T-helper 1 cell treated with Interleukin-12 subunit alpha and Interleukin-12 subunit beta and Interleukin-4 antibody, amounts not matched to agents 30 ng/mL and 1 ng/mL, for 36 hours (primary cell): ENCODE data around the gene FAM118A. TPM values are rescaled to one million over a fixed set of nuclear protein-coding genes. Genes with fewer than 3 reads are reported as not detected.
"Not testable (repeated sequence)": the region's sequence is repeated elsewhere in the genome, so short reads cannot be mapped to it uniquely, and the experiment has no call there.

Experiments
- intact Hi-C: fragments of 100-400 bp; cut with micrococcal nuclease; formaldehyde crosslinking; loops from one replicate; pipeline ENCODE4 v1.15.1; 2024
- total RNA-seq: library from RNA; stranded (reverse); gene quantifications from 2 replicates; pipeline ENCODE4 v1.2.3, GENCODE V29; 2022

Gene FAM118A
- total RNA-seq, 1 donor from 2014 or later: 47.0 TPM

DNA sequence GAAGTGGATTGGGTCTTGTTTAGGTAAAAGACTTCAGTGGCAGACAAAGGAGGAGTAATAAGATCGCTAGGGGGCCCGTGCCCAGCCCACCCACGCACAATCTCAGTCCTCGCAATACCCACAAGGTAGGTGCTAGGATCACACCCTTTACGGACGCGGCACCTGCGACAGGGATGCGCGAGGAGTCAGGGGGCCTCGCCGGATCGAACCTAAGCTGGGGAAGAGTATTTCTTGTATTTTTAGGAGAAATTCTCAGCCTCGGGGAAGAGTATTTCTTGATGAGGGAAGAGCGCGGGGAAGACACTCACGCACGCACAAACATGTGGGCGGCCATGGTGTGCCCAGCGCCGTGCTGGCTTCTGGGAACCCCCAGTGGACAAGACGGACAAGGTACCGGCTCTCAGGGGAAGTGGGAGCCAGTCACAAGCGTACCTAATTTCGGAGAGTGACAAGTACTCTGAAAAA, 745 bp upstream of the FAM118A start:
- intact Hi-C loops: loop anchor here (1.0 to 2.0 kb wide), 7 partner anchors 9 to 726 kb away; no protein-coding TSS in a partner anchor

DNA sequence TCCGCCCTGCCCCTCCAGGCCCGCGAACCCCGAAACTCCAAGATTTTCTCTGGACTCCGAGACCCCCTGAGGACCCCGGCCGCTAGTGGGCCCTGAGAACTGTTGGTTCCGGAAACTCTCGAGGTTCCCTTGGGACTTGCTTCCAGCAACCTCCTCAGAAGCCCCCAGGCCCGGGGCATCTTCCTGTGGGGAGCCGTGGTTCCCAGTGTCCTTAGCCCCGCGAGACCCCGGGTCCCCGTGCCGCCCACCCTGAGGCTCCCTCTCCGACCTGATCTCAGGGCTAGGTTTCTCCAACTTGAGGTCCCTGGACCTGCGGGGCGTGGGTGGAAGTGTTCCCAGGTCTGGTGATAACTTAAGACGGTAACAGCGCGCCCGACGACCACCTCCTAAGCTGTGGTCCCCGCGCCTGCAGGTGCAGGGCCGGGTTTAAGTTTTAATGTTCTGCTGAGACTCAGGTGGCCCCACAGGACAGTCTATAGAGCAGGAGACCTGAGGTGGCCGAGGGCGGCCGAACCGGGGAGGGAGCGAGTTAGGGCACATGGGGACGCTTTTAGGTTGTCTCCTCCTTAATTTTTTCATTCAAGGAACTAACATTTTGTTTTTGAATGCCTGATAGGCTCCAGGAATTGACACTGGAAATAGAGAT, 720 bp downstream of the FAM118A start:
- intact Hi-C loops: no loop called here

DNA sequence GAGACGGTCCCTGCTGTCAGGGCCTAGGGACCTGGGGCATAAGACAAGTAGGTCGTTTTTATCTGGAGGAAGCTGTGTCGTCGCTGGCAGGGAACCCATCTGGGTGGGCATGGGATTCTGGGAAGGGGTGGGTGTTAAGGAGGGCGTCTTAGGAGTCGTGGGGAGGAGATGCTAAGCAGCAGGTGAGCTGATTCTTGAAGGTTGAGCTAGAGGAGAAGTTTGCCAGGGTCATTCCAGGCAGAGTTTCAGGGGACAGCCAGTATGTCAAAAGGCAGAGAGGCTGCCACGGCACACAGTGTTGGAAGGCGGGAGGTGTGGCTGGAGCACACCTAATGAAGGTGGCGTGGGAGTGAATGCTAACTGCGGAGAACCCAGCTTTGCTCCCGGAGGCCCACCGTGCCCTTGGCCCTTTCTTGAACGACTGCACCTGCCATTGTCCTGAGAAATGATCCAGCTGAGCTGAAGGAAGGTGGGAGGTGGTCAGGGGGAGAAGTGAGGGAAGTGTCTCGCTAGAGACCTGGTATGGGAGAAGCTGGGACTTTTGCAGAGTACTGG, 1.3 kb downstream of the FAM118A start:
- intact Hi-C loops: no loop called here

GRCh38 chr22:45312415-45312814, 2.7 kb downstream of the FAM118A start:
- intact Hi-C loops: no loop called here

DNA sequence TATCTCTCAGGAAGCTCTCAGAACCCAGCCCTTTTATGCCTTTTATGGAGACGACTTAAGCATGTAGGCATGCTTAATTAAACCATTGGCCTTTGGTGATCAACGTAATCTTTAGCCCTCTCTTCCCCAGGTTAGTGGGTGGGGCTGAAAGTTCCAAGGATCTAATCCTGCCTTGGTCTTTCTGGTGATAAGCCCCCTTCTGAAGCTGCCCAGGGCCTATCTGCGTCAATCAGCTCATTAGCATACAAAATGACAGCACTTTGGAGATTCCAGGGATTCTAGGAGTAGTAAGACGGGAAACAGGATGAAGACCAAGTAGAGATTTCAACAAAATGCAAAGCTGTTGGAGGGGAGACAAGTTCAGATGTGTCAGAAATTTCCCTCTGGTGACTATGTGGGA, 3.1 kb downstream of the FAM118A start:
- intact Hi-C loops: no loop called here

DNA sequence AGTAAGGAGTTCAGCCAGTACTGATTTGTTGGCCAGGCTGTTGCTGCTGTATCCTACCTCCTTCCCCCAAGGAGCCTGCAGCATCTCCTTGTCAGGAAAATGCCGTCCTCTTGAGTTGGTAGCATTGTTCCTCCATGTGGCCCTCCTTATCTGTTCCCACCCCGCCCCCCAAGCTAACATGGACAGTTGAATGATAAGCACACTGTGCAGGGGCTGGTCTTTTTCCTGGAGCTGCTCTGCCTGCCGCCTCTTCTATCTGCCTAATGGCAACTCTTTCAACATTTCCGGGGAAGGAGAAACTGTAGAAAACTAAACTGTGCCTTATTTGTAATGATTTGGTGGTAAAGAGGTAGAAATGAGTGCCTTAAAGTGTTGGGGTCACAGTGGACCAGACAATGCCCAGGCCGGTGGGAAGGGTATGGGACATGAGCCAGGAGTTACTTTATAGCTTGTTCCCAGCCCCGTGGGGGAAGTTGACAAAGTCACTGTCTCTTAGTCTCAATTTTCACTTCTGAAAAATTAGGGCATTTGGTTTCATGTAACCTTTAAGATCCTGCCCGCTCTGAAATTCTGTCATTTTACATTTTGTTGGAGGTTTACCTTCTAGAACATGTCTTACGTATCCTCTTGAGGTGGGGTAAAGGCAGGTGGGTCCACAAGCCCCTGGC, 4.5 kb downstream of the FAM118A start:
- intact Hi-C loops: no loop called here

GRCh38 chr22:45314786-45315185, 5.1 kb downstream of the FAM118A start:
- intact Hi-C loops: no loop called here

- intact Hi-C loops: no loop called here
Observed at GRCh38 chr22:45316796-45317526, 7.2 kb downstream of the FAM118A start.

- intact Hi-C loops: loop anchor here (1.0 to 2.0 kb wide), 6 partner anchors 8 to 719 kb away; partner anchors contain the start of genes FAM118A, KIAA0930, NUP50 and RIBC2
Observed at GRCh38 chr22:45317551-45318167, 7.9 kb downstream of the FAM118A start.

- intact Hi-C loops: loop anchor here (1.0 to 2.0 kb wide), 6 partner anchors 9 to 718 kb away; partner anchors contain the start of genes FAM118A, KIAA0930, NUP50 and RIBC2
Observed at GRCh38 chr22:45318168-45318557, 8.4 kb downstream of the FAM118A start.

DNA sequence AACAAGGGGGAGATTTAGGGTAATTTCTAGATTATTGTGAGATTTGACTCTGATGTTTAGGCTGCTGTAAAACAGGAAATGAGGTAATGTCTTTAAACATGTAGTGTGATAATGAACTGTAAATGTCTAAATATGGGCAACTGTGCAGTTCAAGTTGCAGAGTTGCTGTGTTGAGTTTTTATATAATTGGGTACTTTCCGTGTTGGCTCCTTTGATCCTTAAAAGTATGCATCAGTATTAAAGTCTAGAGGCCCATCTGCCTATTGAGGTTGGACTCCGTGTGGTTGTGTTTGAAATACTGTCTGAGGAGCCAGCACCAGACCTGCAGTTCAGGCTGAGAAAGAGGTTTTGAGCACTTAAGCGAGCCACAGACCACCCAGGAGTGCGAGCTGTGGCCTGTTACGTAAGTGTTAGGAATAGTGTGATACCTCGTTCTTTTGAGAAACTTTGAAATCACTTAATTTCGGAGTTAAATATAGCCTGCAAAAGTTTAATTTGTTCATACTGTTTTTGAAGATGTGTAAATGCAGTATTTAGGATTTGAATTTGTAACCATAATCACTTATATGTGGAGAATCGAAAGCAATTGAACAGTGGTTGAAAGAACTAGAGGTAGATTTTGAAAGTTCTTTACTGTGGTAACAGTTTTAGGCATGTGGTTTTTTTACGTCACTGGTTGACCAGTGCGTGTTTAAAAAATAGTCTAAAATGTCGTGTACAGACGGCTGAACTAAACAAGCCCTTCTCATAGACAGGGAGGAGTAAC, 9.0 kb downstream of the FAM118A start:
- intact Hi-C loops: loop anchor here (1.0 to 2.0 kb wide), 7 partner anchors 9 to 718 kb away; partner anchors contain the start of genes FAM118A, KIAA0930, NUP50 and RIBC2

- intact Hi-C loops: loop anchor here (1.0 to 2.0 kb wide), 2 partner anchors 50 to 79 kb away; partner anchors contain the start of gene KIAA0930
Observed at GRCh38 chr22:45319324-45319685, 9.6 kb downstream of the FAM118A start.

DNA sequence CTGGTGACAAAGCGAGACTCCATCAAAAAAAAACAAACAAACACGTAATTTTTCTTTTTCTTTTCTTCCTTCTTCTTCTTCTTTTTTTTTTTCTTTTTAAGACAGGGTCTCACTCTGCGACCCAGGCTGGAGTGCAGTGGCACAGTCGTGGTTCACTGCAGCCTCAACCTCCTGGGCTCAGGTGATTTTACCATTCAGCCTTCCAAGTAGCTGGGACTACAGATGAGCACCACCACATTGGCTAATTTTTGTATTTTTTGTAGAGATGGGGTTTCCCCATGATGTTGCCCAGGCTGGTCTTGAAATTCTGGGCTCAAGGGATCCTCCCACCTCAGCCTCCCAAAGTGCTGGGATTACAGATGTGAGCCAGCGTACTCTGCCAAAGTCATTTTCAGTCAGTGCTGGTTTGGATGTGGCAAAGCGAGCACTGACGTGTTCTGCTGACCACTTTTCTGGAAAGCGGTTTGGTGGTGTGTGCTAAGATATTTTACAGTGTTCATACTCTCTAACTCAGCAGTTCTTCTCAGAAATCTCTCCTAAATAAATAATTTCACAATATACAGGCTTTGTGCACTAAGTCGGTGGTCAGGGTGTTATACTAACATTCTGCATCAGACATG, 10.7 kb downstream of the FAM118A start:
- intact Hi-C loops: no loop called here

GRCh38 chr22:45321827-45322226, 12.1 kb downstream of the FAM118A start:
- intact Hi-C loops: no loop called here

GRCh38 chr22:45322873-45323525, 13.3 kb downstream of the FAM118A start:
- intact Hi-C loops: no loop called here

- intact Hi-C loops: no loop called here
Observed at GRCh38 chr22:45323695-45324094, 14.0 kb downstream of the FAM118A start.

DNA sequence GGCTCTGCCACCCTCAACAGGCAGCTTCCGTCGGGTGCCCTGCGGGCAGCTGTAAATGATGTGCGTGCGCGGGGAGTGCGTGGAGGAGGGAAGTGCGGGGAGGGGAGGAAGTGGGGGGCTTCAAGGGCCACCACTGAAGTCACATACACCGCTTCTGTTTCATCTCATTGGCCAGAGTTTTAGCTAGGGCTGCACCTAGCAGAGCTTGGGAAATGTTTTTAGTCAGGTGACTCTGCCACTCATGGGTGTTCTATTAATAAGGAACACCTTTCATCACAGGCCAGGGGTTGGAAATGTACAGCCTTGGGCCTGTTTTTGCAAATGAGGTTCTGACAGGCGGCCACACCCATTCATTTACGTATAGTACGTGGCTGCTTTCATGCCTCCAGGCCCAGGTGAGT, 14.6 kb downstream of the FAM118A start:
- intact Hi-C loops: no loop called here

DNA sequence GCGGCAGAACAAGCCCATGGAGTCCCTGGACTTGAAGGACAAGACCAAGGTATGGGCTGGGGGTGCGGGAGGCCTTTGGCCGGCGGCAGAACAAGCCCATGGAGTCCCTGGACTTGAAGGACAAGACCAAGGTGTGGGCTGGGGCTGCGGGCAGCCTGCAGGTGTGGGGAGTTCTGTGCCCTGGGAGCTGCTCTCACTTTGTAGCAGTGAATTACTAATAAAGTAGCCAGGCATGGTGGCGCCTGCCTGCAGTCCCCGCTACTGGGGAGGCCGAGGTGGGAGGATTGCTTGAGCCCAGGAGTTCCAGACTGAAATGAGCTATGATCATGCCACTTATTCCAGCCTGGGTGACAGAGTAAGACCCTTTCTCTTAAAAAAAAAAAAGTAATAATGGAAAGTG, 18.5 kb downstream of the FAM118A start:
- intact Hi-C loops: not testable (repeated sequence)

GRCh38 chr22:45328822-45329529, 19.2 kb downstream of the FAM118A start:
- intact Hi-C loops: no loop called here
